MM.1S (cell line): Measurements from ENCODE around the gene ATP13A2.
"Not testable (repeated sequence)": the region's sequence is repeated elsewhere in the genome, so short reads cannot be mapped to it uniquely, and the experiment has no call there.

Experiments
- DNase-seq: peaks from one replicate; pipeline ENCODE4 v3.0.0-alpha.2; 2015
- H2AFZ ChIP-seq: fragments of 300-600 bp; sonication (generic); 2 replicates; pipeline ENCODE4 v1.6.0; 2016; ENCODE audit warnings: antibody characterized with exemption, low read length
- H3F3A ChIP-seq: fragments of 300-600 bp; sonication (generic); 2 replicates; pipeline ENCODE4 v1.6.1; 2016; ENCODE audit warnings: mild to moderate bottlenecking, antibody characterized with exemption, low read length, moderate library complexity, mixed read lengths; ENCODE audit not compliant: insufficient read depth
- H3K27ac ChIP-seq: fragments of 300-600 bp; sonication (generic); 2 replicates; pipeline ENCODE4 v1.5.1; 2016; ENCODE audit warnings: mild to moderate bottlenecking, low read length
- H3K27me3 ChIP-seq: fragments of 300-600 bp; sonication (generic); replicated peaks from 2 replicates; pipeline ENCODE4 v1.6.0; 2016; ENCODE audit warnings: low read length; ENCODE audit not compliant: insufficient read depth
- H3K36me3 ChIP-seq: fragments of 300-600 bp; sonication (generic); replicated peaks from 2 replicates; pipeline ENCODE4 v1.6.1; 2016; ENCODE audit warnings: mild to moderate bottlenecking, low read length, mixed read lengths; ENCODE audit not compliant: insufficient read depth
- H3K4me1 ChIP-seq: fragments of 300-600 bp; sonication (generic); 2 replicates; pipeline ENCODE4 v1.6.1; 2016; ENCODE audit warnings: low read length, mixed read lengths
- H3K4me2 ChIP-seq: fragments of 300-600 bp; sonication (generic); 2 replicates; pipeline ENCODE4 v1.6.0; 2016; ENCODE audit warnings: low read depth, low read length
- H3K4me3 ChIP-seq: fragments of 300-600 bp; sonication (generic); 2 replicates; pipeline ENCODE4 v1.5.1; 2016; ENCODE audit warnings: low read length, mixed read lengths
- H3K79me2 ChIP-seq: fragments of 300-600 bp; sonication (generic); 2 replicates; pipeline ENCODE4 v1.6.1; 2016; ENCODE audit warnings: mixed run types, low read length, mixed read lengths
- H3K9ac ChIP-seq: fragments of 300-600 bp; sonication (generic); 2 replicates; pipeline ENCODE4 v1.6.1; 2016; ENCODE audit warnings: low read length, mixed read lengths
- H3K9me2 ChIP-seq: fragments of 300-600 bp; sonication (generic); replicated peaks from 2 replicates; pipeline ENCODE4 v1.6.1; 2016; ENCODE audit warnings: mild to moderate bottlenecking, low read length, mixed read lengths; ENCODE audit not compliant: insufficient read depth
- H3K9me3 ChIP-seq: fragments of 300-600 bp; sonication (generic); replicated peaks from 2 replicates; pipeline ENCODE4 v1.6.1; 2016; ENCODE audit warnings: mild to moderate bottlenecking, low read length, mixed read lengths; ENCODE audit not compliant: insufficient read depth
- H4K20me1 ChIP-seq: fragments of 300-600 bp; sonication (generic); 2 replicates; pipeline ENCODE4 v1.6.1; 2016; ENCODE audit warnings: mild to moderate bottlenecking, low read length, moderate library complexity, mixed read lengths; ENCODE audit not compliant: insufficient read depth
- EZH2 ChIP-seq: fragments of 300-600 bp; sonication (generic); optimal IDR thresholded peaks from 2 replicates; pipeline ENCODE3; 2017; ENCODE audit warnings: low read depth, mild to moderate bottlenecking, antibody characterized with exemption, low read length, mixed read lengths
- EZH2phosphoT487 ChIP-seq: fragments of 300-600 bp; sonication (generic); IDR thresholded peaks from 2 replicates; pipeline ENCODE4 v1.6.1; 2018; ENCODE audit warnings: antibody characterized with exemption, low read length
- TF ChIP-seq, protein P1 (sequence below): fragments of 300-600 bp; sonication (generic); IDR thresholded peaks from 2 replicates; pipeline ENCODE4 v1.5.1; 2016; ENCODE audit warnings: antibody characterized with exemption, low read length, mixed read lengths

ATP13A2 gene

DNA sequence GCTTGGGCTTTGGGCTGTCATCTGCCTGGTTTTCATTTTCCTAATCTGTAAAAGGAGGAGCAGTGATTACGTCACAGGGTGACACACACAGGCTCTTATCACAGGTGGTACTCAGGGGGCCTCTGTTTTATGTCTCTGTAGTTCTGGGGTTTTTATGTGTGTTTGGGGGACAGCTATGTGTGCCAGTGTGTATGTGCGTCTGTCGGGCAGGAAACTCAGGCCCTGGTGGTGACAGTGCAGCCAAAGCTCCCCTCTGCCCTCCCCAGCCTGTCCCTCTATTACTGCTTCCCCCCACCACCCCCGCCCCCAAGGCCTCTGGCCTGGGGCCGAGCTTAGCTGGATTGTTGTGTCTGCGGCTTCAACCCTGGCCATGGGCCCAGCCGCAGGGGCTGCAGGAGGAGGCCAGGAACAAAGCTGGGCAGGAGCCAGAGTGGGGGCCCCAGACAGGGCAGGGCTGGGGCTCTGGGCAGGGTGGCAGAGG, 44.6 kb downstream of the ATP13A2 start:
- TF ChIP-seq, protein P1, sequence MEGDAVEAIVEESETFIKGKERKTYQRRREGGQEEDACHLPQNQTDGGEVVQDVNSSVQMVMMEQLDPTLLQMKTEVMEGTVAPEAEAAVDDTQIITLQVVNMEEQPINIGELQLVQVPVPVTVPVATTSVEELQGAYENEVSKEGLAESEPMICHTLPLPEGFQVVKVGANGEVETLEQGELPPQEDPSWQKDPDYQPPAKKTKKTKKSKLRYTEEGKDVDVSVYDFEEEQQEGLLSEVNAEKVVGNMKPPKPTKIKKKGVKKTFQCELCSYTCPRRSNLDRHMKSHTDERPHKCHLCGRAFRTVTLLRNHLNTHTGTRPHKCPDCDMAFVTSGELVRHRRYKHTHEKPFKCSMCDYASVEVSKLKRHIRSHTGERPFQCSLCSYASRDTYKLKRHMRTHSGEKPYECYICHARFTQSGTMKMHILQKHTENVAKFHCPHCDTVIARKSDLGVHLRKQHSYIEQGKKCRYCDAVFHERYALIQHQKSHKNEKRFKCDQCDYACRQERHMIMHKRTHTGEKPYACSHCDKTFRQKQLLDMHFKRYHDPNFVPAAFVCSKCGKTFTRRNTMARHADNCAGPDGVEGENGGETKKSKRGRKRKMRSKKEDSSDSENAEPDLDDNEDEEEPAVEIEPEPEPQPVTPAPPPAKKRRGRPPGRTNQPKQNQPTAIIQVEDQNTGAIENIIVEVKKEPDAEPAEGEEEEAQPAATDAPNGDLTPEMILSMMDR, result no peak
- TF ChIP-seq EZH2phosphoT487 (no peak), EZH2 (no peak)
- DNase-seq, result no peak
- Histone ChIP-seq H2AFZ (no peak overlapping the region), H3K9ac (no peak overlapping the region), H3K27me3 (no peaks in the 10 kb centered on the region), H3K9me3 (no peaks in the 10 kb centered on the region), H4K20me1 (no peaks in the 10 kb centered on the region), H3K4me1 (no peaks in the 10 kb centered on the region), H3F3A (no peaks in the 10 kb centered on the region), H3K79me2 (no peaks in the 10 kb centered on the region), H3K4me3 (no peak overlapping the region), H3K27ac (no peak overlapping the region), H3K36me3 (no peaks in the 10 kb centered on the region), H3K4me2 (no peak overlapping the region), H3K9me2 (no peaks in the 10 kb centered on the region)

DNA sequence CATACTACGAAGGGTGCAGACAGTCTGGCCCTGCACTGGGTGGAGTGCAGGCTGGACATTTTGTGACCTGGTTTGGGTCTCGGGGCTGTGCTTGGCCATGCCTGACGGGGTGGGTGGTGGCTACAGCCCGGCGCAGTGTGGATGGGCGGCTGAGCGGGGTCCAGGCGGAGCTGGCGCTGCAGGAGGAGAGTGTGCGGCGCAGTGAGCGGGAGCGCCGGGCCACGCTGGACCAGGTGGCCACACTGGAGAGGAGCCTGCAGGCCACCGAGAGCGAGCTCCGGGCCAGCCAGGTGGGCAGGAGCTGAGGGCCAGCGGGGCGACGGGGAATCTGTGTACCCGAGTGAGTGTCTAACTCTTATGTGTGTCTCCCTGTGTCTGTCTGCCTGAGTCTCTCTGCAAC, 45.4 kb downstream of the ATP13A2 start:
- TF ChIP-seq EZH2 (no peak), EZH2phosphoT487 (no peak)
- TF ChIP-seq, protein P1, result no peak
- H3K9me3 ChIP-seq, result no peaks in the 10 kb centered on the region
- H3K36me3 ChIP-seq, result no peaks in the 10 kb centered on the region
- H3K4me2 ChIP-seq, result no peak overlapping the region
- no peaks in the 10 kb centered on the region for H3K4me1 ChIP-seq
- H3K4me3 ChIP-seq, result no peak overlapping the region
- no peak overlapping the region for H2AFZ ChIP-seq
- H3K9me2 ChIP-seq, result no peaks in the 10 kb centered on the region
- H3K9ac ChIP-seq, result no peak overlapping the region
- no peak for DNase-seq
- H3K27ac ChIP-seq, result no peak overlapping the region
- H4K20me1 ChIP-seq, result no peaks in the 10 kb centered on the region
- H3K27me3 ChIP-seq, result no peaks in the 10 kb centered on the region
- H3F3A ChIP-seq, result no peaks in the 10 kb centered on the region
- H3K79me2 ChIP-seq, result no peaks in the 10 kb centered on the region

DNA sequence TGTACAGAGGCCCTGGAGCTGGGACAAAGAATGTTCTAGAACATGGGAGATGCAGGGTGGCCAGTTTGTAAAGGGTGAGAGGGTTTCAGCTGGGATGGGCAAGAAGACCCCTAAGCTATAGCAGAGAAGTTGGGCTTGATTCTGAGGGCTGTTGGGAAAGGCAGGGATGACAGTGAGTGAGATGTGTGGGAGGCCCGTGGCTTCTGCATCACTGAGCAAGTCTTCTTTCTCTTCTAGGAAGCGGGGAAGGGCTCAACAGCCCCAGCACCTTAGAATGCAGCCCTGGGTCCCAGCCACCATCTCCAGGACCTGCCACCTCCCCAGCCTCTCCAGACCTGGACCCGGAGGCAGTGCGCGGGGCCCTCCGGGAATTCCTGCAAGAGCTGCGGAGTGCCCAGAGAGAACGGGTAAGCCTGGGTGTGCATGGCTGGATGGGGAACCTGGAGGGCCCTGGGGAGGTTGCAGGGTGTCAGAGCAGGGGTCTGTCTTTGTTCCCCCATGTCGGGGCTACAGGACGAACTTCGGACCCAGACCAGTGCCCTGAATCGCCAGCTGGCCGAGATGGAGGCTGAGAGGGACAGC, 46.2 kb downstream of the ATP13A2 start:
- H3K4me2 ChIP-seq, result no peak overlapping the region
- no peak for DNase-seq
- no peaks in the 10 kb centered on the region for H3K9me2 ChIP-seq
- H3K79me2 ChIP-seq, result no peaks in the 10 kb centered on the region
- H3K9me3 ChIP-seq, result no peaks in the 10 kb centered on the region
- no peak overlapping the region for H3K9ac ChIP-seq
- H3K36me3 ChIP-seq, result no peaks in the 10 kb centered on the region
- no peaks in the 10 kb centered on the region for H4K20me1 ChIP-seq
- H3K27ac ChIP-seq, result no peak overlapping the region
- H3K27me3 ChIP-seq, result no peaks in the 10 kb centered on the region
- H3K4me3 ChIP-seq, result no peak overlapping the region
- H3F3A ChIP-seq, result no peaks in the 10 kb centered on the region
- no peak overlapping the region for H2AFZ ChIP-seq
- H3K4me1 ChIP-seq, result no peaks in the 10 kb centered on the region
- TF ChIP-seq EZH2phosphoT487, result no peak
- TF ChIP-seq, protein P1, result no peak
- no peak for TF ChIP-seq EZH2

DNA sequence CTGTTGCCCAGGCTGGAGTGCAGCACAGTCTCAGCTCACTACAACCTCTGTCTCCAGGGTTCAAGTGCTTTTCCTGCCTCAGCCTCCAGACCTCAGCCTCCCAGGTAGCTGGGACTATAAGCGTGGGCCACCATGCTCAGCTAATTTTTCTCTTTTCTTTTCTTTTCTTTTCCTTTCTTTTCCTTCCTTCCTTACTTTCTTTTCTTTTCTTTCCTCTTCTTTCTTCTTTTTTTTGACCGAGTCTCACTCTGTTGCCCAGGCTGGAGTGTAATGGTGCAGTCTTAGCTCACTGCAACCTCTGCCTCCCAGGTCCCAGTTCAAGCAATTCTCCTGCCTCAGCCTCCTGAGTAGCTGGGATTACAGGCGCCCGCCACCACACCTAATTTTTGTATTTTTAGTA, 47.6 kb downstream of the ATP13A2 start:
- H3F3A ChIP-seq, H3K27me3 ChIP-seq, DNase-seq, H3K9me3 ChIP-seq, H3K4me2 ChIP-seq, H3K4me1 ChIP-seq, H3K4me3 ChIP-seq, H3K9ac ChIP-seq, H3K79me2 ChIP-seq, H3K36me3 ChIP-seq, H4K20me1 ChIP-seq, H3K27ac ChIP-seq, H2AFZ ChIP-seq, H3K9me2 ChIP-seq: not testable (repeated sequence)
